ENCODE measurements around the gene PRLR.

Gene PRLR

GRCh38 chr5:35159370-35159742 lies 70.9 kb downstream of the PRLR start:
- H3K36me3 ChIP-seq (replicated peaks; ENCODE audit: low read depth, low read length): no peaks in the 10 kb centered on the region
- no peak overlapping the region for H3K4me3 ChIP-seq (ENCODE audit: low read length)
- H3K9me3 ChIP-seq (ENCODE audit: insufficient read depth, low read length): no peaks in the 10 kb centered on the region
- no peak overlapping the region for H3K9ac ChIP-seq (ENCODE audit: low read length)
- H3K4me2 ChIP-seq (ENCODE audit: low read length): no peak overlapping the region
- H2AFZ ChIP-seq (ENCODE audit: low read depth, low read length): no peak overlapping the region
- no peaks in the 10 kb centered on the region for H4K20me1 ChIP-seq (ENCODE audit: insufficient read depth, low read length)
- TF ChIP-seq EZH2phosphoT487 (IDR thresholded peaks at IDR 0.05; ENCODE audit: low read depth): no peak
- TF ChIP-seq, protein P1, sequence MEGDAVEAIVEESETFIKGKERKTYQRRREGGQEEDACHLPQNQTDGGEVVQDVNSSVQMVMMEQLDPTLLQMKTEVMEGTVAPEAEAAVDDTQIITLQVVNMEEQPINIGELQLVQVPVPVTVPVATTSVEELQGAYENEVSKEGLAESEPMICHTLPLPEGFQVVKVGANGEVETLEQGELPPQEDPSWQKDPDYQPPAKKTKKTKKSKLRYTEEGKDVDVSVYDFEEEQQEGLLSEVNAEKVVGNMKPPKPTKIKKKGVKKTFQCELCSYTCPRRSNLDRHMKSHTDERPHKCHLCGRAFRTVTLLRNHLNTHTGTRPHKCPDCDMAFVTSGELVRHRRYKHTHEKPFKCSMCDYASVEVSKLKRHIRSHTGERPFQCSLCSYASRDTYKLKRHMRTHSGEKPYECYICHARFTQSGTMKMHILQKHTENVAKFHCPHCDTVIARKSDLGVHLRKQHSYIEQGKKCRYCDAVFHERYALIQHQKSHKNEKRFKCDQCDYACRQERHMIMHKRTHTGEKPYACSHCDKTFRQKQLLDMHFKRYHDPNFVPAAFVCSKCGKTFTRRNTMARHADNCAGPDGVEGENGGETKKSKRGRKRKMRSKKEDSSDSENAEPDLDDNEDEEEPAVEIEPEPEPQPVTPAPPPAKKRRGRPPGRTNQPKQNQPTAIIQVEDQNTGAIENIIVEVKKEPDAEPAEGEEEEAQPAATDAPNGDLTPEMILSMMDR (IDR thresholded peaks at IDR 0.05; ENCODE audit: low read depth, low read length): no peak
- H3K27me3 ChIP-seq (ENCODE audit: low read depth, low read length): no peaks in the 10 kb centered on the region
- H3K27ac ChIP-seq (ENCODE audit: low read length): no peak overlapping the region
- H3K79me2 ChIP-seq (ENCODE audit: low read length): no peaks in the 10 kb centered on the region
- H3K4me1 ChIP-seq (ENCODE audit: low read length): no peaks in the 10 kb centered on the region

DNA sequence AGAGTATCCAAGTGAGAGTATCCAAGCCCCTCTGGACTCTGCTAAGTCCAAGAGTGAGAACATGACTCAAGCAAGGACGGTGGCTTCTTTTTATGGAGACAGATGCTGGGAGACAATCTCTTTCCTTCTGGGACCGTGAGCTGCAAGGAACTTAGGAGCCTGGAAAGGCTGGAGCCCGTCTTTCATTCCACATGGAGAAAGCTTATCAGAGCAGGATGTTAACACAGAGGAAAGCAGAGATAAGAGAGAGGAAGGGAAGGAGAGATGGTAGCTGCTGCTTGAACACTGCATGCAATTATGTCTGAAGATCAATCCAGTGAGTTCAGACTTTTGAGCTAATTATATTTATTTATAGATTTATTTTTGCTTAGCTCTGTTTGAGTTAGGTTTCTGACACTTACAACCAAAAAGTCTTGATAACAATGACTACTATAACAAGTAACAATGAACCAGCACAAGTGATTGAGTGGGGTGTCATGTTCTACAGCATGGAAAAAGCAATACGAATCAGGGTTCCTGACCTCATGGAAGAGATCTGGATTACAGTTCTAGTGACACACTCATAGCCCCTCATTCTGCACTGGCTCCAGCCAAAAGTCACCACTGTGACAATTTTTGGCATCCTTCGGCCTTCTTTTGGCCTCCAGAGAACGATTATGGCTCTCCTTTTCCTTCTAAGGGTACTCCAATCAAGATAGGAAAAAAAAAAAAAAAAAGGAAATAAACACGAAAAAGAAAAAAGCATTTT lies 71.5 kb downstream of the PRLR start:
- Histone ChIP-seq H3K79me2 (ENCODE audit: low read length) (no peaks in the 10 kb centered on the region), H3K36me3 (replicated peaks; ENCODE audit: low read depth, low read length) (no peaks in the 10 kb centered on the region), H3K27me3 (ENCODE audit: low read depth, low read length) (no peaks in the 10 kb centered on the region), H4K20me1 (ENCODE audit: insufficient read depth, low read length) (no peaks in the 10 kb centered on the region), H3K27ac (ENCODE audit: low read length) (no peak overlapping the region), H3K9me3 (ENCODE audit: insufficient read depth, low read length) (no peaks in the 10 kb centered on the region), H3K4me3 (ENCODE audit: low read length) (no peak overlapping the region), H2AFZ (ENCODE audit: low read depth, low read length) (no peak overlapping the region), H3K4me2 (ENCODE audit: low read length) (no peak overlapping the region), H3K9ac (ENCODE audit: low read length) (no peak overlapping the region), H3K4me1 (ENCODE audit: low read length) (no peaks in the 10 kb centered on the region)
- TF ChIP-seq, protein P1 (IDR thresholded peaks at IDR 0.05; ENCODE audit: low read depth, low read length): no peak
- TF ChIP-seq EZH2phosphoT487 (IDR thresholded peaks at IDR 0.05; ENCODE audit: low read depth): no peak

GRCh38 chr5:35158204-35158603 lies 72.1 kb downstream of the PRLR start:
- Histone ChIP-seq H3K79me2 (ENCODE audit: low read length) (no peaks in the 10 kb centered on the region), H3K9ac (ENCODE audit: low read length) (no peak overlapping the region), H3K36me3 (replicated peaks; ENCODE audit: low read depth, low read length) (no peaks in the 10 kb centered on the region), H3K27ac (ENCODE audit: low read length) (no peak overlapping the region), H2AFZ (ENCODE audit: low read depth, low read length) (no peak overlapping the region), H3K4me1 (ENCODE audit: low read length) (peaks cover 6% of the 10 kb centered on the region), H3K27me3 (ENCODE audit: low read depth, low read length) (no peaks in the 10 kb centered on the region), H3K4me2 (ENCODE audit: low read length) (no peak overlapping the region), H4K20me1 (ENCODE audit: insufficient read depth, low read length) (no peaks in the 10 kb centered on the region), H3K4me3 (ENCODE audit: low read length) (no peak overlapping the region), H3K9me3 (ENCODE audit: insufficient read depth, low read length) (no peaks in the 10 kb centered on the region)
- TF ChIP-seq, protein P1 (IDR thresholded peaks at IDR 0.05; ENCODE audit: low read depth, low read length): no peak
- no peak for TF ChIP-seq EZH2phosphoT487 (IDR thresholded peaks at IDR 0.05; ENCODE audit: low read depth)

- TF ChIP-seq, protein P1 (IDR thresholded peaks at IDR 0.05; ENCODE audit: low read depth, low read length): no peak
- TF ChIP-seq EZH2phosphoT487 (IDR thresholded peaks at IDR 0.05; ENCODE audit: low read depth): no peak
- no peak overlapping the region for H3K27ac ChIP-seq (ENCODE audit: low read length)
- H3K9ac ChIP-seq (ENCODE audit: low read length): no peak overlapping the region
- H3K36me3 ChIP-seq (replicated peaks; ENCODE audit: low read depth, low read length): no peaks in the 10 kb centered on the region
- no peak overlapping the region for H3K4me3 ChIP-seq (ENCODE audit: low read length)
- no peak overlapping the region for H2AFZ ChIP-seq (ENCODE audit: low read depth, low read length)
- no peaks in the 10 kb centered on the region for H3K27me3 ChIP-seq (ENCODE audit: low read depth, low read length)
- H3K4me1 ChIP-seq (ENCODE audit: low read length): peaks cover 7% of the 10 kb centered on the region
- H3K9me3 ChIP-seq (ENCODE audit: insufficient read depth, low read length): no peaks in the 10 kb centered on the region
- H4K20me1 ChIP-seq (ENCODE audit: insufficient read depth, low read length): no peaks in the 10 kb centered on the region
- H3K79me2 ChIP-seq (ENCODE audit: low read length): no peaks in the 10 kb centered on the region
- H3K4me2 ChIP-seq (ENCODE audit: low read length): no peak overlapping the region
These were observed 76.8 kb downstream of the PRLR start for GRCh38 chr5:35153375-35153932.

All from OCI-LY3 (cell line).